ENCODE measurements around the gene WDR27. TPM values are rescaled to one million over a fixed set of nuclear protein-coding genes. Genes with fewer than 3 reads are reported as not detected.

The WDR27 gene
- total RNA-seq, 1 donor from 2014 or later, result 16.8 TPM

DNA sequence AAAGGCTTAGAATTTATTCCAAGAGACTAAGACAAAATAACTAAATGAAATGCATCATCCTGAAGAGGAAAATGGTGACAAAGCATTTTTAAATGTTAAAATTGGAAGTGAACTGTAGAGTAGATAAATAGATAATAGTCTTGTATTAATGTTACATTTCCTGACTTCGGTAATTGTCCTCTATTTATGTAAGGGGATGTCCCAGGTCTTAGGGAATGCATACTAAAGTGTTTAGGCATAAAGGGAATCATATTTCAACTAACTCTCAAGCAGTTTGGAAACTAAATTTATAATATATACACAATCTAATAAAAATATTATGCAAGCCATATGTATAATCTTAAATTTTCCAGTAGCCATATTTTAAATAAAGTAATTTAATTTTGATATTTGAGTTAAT, 159.3 kb downstream of the WDR27 start:
- no peak overlapping the region for H3K4me3 ChIP-seq (ENCODE audit: low read depth, low read length)
- H3K36me3 ChIP-seq (ENCODE audit: control insufficient read depth, insufficient read depth, low read length), result no peaks in the 10 kb centered on the region
- TF ChIP-seq, protein P1, sequence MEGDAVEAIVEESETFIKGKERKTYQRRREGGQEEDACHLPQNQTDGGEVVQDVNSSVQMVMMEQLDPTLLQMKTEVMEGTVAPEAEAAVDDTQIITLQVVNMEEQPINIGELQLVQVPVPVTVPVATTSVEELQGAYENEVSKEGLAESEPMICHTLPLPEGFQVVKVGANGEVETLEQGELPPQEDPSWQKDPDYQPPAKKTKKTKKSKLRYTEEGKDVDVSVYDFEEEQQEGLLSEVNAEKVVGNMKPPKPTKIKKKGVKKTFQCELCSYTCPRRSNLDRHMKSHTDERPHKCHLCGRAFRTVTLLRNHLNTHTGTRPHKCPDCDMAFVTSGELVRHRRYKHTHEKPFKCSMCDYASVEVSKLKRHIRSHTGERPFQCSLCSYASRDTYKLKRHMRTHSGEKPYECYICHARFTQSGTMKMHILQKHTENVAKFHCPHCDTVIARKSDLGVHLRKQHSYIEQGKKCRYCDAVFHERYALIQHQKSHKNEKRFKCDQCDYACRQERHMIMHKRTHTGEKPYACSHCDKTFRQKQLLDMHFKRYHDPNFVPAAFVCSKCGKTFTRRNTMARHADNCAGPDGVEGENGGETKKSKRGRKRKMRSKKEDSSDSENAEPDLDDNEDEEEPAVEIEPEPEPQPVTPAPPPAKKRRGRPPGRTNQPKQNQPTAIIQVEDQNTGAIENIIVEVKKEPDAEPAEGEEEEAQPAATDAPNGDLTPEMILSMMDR (IDR thresholded peaks at IDR 0.05; ENCODE audit: insufficient read depth, low read length, severe bottlenecking), result no peak
- peaks cover 2% of the 10 kb centered on the region for H3K27me3 ChIP-seq (ENCODE audit: control insufficient read depth, insufficient read depth, low read length)
- DNase-seq (ENCODE audit: low read depth) (no peak), FAIRE-seq (no peak)

DNA sequence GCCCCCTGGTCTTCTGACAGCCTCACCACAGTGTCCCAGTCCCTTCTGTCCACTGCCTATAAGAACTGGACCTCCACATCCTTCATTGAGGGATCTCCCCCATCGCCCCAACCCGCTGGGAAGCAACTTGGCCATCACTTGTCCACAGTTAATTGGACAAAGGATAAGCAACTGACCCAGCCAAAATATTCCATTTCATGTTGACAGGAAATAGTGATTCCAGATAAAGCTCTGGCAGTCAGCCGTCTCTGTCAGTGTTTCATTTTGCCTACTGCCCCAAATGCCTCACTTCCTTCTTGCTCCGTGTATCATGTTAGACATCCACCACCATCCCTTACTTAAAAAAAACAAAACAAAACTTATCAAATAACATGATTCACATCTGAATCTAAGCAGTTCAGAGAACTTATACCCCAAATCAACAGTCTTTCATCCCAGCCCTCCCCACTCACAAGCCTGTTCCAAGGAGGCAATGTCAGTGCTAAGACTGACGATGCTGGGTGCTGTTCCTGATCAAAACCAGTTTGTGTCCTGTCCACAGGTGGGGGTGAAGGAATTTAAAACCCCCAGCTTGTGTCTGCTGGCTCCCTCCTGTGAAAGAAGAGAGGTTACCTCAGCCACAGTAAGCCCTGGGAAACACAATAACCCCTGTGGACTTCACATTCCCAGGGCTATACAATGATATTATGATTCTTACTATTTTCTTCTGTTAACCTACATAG, 162.5 kb downstream of the WDR27 start:
- Histone ChIP-seq H3K27me3 (ENCODE audit: control insufficient read depth, insufficient read depth, low read length) (peaks cover 2% of the 10 kb centered on the region), H3K36me3 (ENCODE audit: control insufficient read depth, insufficient read depth, low read length) (no peaks in the 10 kb centered on the region), H3K4me3 (ENCODE audit: low read depth, low read length) (no peak overlapping the region)
- FAIRE-seq (no peak), DNase-seq (ENCODE audit: low read depth) (no peak)
- TF ChIP-seq, protein P1 (IDR thresholded peaks at IDR 0.05; ENCODE audit: insufficient read depth, low read length, severe bottlenecking), result no peak

DNA sequence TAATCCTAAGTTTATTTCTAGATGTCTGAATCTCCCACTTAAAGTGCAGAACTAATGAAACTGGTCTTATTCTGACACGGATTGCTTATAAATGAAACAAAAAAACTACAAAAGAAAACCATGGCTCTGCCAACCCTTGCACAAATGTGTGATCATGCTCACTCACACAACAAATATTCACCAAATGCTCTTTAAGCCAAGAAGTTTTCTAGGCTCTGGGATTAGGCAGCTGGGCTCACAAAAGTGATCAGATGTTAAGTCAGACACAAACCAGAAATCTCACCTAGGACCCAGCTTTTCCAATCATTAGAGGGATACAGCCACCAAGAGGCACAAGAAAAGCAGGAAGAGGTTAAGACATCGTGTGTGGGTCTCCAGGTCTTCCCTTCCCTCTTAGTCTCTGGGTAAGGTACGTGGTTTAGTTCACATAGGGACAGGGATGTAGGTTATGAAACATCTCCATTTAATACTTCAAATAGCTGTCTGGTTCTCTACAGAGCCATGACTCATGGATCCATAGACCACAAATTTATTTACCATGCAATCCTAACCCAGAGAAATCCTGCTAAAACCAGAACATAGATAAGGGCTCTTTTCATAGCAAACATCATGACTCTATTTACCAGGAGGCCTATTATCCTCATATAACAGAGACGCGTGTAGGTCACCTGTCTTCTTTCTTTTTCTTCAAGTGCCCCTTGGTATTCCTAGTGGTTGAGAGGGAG, 165.2 kb downstream of the WDR27 start:
- TF ChIP-seq, protein P1 (IDR thresholded peaks at IDR 0.05; ENCODE audit: insufficient read depth, low read length, severe bottlenecking), result no peak
- peak; percentile 81 for DNase-seq (ENCODE audit: low read depth)
- Histone ChIP-seq H3K27me3 (ENCODE audit: control insufficient read depth, insufficient read depth, low read length) (peaks cover 3% of the 10 kb centered on the region), H3K36me3 (ENCODE audit: control insufficient read depth, insufficient read depth, low read length) (no peaks in the 10 kb centered on the region), H3K4me3 (ENCODE audit: low read depth, low read length) (no peak overlapping the region)
- no peak for FAIRE-seq

DNA sequence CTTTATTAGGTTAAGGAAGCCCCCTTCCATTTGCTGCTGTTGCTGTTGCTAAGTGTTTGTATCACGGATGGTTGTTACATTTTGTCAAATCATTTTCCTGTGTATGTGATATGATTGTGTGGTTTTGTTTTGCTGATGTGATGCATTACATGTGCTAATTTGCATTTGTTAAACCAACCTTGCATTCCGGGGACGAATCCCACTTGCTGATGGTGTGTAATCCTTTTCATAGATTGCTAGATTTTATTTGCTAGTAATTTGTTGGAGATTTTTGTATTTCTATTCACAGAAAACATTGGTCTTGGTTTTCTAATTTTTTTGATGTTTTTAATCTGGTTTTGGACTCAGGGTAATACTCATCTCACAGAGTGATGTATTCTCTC, 167.8 kb downstream of the WDR27 start:
- TF ChIP-seq, protein P1 (IDR thresholded peaks at IDR 0.05; ENCODE audit: insufficient read depth, low read length, severe bottlenecking), result no peak
- DNase-seq (ENCODE audit: low read depth) (no peak), FAIRE-seq (no peak)
- peaks cover 2% of the 10 kb centered on the region for H3K27me3 ChIP-seq (ENCODE audit: control insufficient read depth, insufficient read depth, low read length)
- no peak overlapping the region for H3K4me3 ChIP-seq (ENCODE audit: low read depth, low read length)
- H3K36me3 ChIP-seq (ENCODE audit: control insufficient read depth, insufficient read depth, low read length), result no peaks in the 10 kb centered on the region

DNA sequence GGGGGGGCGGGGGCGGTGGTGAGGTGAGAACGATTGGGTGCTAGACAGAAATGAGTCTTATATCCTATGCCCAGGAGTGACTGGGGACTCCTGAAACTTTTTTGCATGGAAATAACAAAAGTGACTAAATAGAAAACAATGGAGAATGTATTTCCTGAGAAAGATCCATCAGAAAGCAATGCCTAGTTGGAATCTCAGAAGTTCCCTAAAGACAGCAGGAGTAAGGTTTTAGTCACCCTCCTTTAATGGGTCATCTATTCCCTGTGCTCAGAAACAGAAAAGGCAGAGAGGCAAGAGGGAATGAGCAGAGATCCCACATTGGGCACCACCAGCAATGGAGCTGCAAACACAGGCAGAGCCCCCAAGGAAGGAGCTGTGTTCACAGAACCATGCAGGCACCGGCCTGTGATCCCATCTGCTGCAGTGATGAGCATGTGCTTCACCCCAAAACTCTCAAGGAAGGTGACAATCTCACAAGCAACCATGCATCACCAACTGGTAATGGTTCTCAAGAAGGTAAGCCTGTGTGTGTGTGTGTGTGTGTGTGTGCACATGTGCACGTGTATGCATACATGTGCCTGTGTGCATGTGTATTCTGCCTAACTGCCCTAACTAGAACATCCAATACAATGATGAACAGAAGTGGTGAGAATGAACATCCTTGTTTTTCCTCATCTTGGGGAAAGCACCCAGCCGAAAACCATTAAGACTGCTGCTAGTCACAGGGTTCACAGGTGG, 168.4 kb downstream of the WDR27 start:
- Histone ChIP-seq H3K4me3 (ENCODE audit: low read depth, low read length) (no peak overlapping the region), H3K36me3 (ENCODE audit: control insufficient read depth, insufficient read depth, low read length) (no peaks in the 10 kb centered on the region), H3K27me3 (ENCODE audit: control insufficient read depth, insufficient read depth, low read length) (peaks cover 2% of the 10 kb centered on the region)
- FAIRE-seq, result no peak
- DNase-seq (ENCODE audit: low read depth), result no peak
- TF ChIP-seq, protein P1 (IDR thresholded peaks at IDR 0.05; ENCODE audit: insufficient read depth, low read length, severe bottlenecking), result no peak
